Stimulated activated naive CD4-positive, alpha-beta T cell (primary cell): Measurements from ENCODE around the gene C20orf202.
A peak's percentile ranks its signal among the peaks of the same experiment; 100 is the strongest.

ENCODE experiments used
- DNase-seq, 6 experiments: peaks; one replicate each; lab custom pipeline; 2025; lab: John Stamatoyannopoulos, UW

C20orf202 gene

DNA sequence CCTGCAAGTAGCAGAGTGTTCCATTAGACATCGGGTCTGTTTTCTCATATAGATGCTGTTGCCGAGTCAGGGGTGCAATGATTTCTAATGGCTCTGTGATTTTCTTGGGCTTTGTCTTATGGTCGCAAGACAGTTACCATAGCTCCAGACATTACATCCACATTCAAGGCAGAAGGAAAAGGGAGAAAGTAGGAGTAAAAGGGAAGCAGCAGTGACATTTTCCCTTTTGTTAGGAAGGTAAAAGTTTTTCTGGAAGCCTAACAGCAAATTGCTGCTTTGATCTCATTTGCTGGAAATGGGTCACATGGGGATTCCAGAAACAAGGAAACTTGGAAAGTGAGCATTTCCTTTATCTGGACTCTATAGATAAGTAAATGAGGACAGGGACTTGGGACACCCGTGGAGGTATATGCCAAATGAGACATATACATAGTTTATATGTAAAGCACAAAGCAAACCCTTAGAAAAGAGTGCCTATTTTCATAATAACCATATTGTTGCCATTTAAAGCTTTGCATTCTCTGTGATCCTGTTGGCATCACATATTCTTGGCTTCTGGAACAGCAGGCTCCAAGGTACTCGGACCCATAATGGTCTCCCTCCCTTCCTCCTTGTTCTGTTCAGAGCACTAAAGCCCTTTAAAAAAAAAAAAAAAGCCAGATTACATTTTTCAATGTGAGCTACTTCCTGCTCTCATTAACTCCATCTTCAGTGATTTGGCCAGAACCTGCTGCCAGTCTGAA is at the start of gene C20orf202:
Gene C20orf202 (plus strand): TSS at position 693 of the 743 bp plus-strand sequence. CDS start 132 bp downstream, outside the sequence.
- DNase-seq, result no peak

GRCh38 chr20:1154226-1154625 is 49.0 kb upstream of the C20orf202 start:
- DNase-seq, result no peak

DNA sequence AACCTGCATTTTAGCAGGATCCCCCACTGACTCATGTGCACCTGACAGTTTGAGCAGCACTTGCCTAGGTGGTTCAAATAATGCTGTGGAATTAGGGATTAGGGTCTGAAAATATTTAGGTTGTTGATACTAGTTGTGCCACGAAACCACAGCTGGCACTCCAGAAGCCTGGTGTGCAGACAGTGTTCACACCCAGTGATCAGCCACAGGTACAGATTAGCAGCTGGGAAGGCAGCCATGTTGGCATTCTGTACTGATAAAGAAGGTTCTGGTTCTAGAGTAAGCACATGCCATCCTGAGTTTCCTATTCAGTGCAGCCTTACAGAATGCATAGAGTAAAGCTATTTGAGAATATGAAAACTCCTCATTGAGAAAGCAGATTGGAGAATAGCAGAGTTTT is 48.6 kb upstream of the C20orf202 start:
- DNase-seq, result no peak

- DNase-seq, result no peak
These were observed 47.9 kb upstream of the C20orf202 start for GRCh38 chr20:1155342-1155741.

DNA sequence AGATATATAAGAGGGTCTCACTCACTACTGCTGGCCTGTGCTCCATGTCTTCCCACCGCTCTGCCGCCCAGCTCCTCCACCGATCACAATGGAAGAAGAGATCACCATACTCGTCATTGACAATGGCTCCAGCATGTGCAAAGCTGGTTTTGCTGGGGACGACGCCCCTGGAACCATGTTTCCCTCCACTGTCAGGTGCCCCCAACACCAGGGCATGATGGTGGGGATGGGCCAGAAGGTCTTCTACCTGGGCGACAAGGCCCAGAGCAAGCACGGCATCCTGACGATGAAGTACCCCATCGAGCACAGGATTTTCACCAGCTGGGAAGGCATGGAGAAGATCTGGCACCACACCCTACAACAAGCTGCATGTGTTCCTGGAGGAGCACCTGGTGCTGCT is 42.8 kb upstream of the C20orf202 start:
- DNase-seq, result no peak

GRCh38 chr20:1160991-1161390 is 42.3 kb upstream of the C20orf202 start:
- DNase-seq, result no peak

DNA sequence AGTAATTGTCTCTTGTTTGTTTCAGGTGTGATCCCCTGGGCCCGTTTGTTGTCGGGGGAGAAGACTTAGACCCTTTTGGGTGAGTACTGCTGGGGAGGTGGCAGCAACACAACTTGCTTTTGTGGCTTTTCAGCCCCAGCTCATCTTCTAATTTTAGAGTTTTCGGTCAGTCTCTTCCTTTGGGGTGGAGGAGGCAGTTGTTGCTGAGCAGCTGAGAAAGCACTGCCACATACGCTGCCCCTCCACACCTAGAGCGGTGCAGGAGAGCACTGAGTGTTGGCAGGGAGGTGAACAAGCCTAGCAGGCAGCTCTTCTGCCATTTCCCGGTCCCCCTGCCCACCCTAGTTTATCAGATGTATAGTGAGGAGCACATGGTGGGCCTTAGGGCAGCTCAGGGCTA is 40.1 kb upstream of the C20orf202 start:
- DNase-seq, result no peak

DNA sequence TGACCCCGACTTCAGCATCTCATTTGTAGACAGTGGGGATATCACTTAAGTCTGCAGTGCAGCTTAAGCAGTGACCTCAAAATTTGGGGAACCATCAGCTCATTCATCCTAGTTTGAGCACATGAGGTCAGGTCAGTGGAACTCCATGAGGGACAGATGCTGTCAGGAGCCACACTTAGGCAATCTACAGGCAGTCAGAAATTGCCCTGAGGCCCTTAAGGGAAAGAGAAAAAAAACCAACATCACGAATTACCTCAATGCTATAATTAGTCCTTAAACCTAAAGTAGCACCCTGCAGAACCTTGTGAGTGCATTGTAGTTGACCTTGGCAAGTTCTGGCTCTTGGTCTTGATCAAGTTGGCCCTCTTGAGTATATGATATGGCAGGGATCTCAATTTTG is 39.6 kb upstream of the C20orf202 start:
- no peak for DNase-seq

DNA sequence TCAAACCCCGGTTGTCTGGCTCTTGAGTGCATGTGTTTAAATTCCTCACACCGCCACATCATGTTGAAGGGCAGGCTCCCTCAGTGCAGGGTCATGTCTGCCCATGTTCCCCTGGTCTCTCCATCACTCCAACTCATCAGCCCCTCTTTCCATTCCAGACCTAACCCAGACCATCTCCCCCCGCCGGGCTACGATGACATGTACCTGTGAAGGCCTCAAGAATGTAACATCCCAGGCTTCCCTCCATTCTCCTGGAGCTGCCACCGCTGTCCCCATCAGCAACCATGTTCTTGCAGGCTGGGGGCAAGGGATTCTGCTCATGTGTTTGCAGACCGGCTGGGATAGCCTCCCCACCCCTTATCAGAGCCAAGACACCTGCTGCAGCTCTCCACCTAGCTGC is 38.4 kb upstream of the C20orf202 start:
- no peak for DNase-seq

DNA sequence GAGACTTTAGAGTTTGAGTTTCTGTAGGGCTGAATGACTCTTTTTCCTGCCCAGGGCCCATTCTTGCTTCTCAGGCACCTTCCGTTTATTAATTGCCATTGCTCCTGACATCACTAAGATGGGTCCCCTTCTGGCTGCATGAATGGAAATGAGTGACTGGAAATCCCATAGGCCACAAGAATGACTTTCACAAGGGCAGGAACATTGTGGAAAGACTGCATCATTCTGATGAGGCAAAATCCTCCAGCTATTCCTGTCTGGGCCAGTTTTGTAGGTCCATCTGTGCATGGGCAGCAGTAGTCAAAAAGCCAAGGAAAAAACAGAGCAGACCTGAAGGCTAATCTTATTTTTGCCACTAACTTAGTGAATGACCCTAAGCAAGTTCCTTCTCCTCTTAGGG is 37.7 kb upstream of the C20orf202 start:
- no peak for DNase-seq

GRCh38 chr20:1165941-1166340 is 37.3 kb upstream of the C20orf202 start:
- DNase-seq, result no peak

GRCh38 chr20:1166948-1167720 is 36.1 kb upstream of the C20orf202 start:
- DNase-seq, result no peak

DNA sequence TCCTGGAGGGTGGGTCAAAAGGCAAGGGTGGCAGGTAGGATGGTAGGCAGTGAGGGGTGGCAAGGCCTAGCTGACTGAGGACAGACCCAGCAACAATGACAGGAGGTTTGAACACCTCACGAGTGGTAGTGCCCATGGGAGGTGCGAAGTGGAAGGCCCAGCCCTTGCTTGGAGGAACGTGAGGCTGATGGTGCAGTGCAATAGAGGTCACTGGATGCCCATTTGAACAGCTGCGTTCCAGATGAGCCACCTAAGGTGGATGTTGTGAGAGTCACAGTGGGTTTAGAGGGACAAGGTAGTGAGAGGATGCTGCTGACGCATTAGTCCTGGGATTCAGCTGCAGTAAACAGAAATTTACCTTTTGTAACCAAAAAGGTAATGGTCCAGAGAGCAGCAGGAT is 34.0 kb upstream of the C20orf202 start:
- no peak for DNase-seq

DNA sequence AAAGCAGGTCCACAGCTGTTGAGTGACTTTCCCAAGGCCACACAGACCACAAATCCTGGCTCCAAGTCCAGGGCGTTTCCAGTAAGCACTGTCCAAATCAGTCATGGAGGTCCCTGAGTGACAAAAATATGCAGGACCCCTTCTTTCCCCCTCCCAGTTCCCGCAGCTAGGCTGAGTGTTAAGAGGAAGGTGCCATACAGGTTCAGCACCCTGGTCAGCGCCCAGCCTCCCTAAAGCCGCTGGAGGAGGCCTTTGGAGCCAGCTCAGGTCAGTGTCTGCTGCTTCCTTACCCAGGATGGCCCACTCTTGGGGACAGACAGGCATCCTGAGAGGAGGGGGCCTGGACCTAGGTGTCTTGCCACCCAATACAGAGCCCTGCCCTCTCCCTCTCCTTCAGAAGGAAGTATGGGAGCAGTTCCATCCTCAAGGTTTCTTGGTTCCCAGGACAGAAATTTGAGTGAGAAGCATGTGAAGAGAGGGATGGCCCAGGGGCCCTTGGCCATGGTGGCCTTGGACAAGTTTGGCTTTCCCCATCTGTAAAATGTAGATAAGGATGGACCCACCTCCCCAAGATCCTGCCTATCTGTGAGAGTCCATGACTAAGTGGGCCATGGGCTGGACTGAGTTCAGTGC is 31.7 kb upstream of the C20orf202 start:
- peak in 1 of 6 experiments; percentile 15 for DNase-seq

DNA sequence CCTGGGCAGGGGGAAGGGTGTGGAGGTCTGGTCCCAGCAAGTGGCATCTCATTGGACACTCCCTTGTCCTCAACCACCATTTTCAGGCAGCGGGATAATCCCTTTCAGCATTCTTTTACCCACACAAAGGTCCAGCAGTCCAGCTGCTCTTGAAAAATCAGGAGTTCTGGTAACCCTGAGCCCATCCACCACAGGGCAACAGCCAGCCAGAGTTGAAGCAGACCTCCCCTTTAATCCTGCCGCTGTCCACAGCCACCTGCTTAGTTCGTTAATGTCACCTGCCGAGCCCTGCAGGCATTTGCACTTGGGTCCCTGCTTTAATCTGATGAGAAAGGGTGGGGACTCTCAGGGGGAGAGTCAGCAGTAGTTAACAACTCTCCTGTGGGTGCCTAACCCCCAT is 29.6 kb upstream of the C20orf202 start:
- DNase-seq, result no peak

- no peak for DNase-seq
These were observed 28.5 kb upstream of the C20orf202 start for GRCh38 chr20:1174787-1175186.

GRCh38 chr20:1177680-1178079 is 25.6 kb upstream of the C20orf202 start:
- no peak for DNase-seq

- DNase-seq, result no peak
These were observed 25.2 kb upstream of the C20orf202 start for GRCh38 chr20:1178103-1178502.

DNA sequence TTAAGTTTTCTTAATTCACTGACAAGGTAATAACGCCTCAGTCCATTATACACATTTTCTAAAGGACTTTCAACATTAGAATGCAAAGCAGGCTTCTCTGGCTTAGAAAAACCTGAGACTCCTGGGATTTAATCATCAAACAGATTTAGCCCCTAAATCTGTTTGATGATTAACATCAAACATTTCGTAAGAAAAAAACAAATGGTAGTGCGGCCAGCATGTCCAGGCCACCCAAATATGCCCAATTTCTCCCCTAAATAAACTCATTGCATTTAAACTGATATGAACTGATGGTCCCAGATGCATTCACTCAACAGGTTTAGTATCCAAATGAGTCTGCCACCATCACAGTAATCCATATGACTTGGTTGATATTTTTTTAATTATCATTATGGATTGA is 24.6 kb upstream of the C20orf202 start:
- no peak for DNase-seq

GRCh38 chr20:1180949-1181348 is 22.3 kb upstream of the C20orf202 start:
- DNase-seq, result no peak

GRCh38 chr20:1182106-1182505 is 21.1 kb upstream of the C20orf202 start:
- no peak for DNase-seq

GRCh38 chr20:1183153-1183552 is 20.1 kb upstream of the C20orf202 start:
- DNase-seq, result no peak

GRCh38 chr20:1184260-1184637 is 19.0 kb upstream of the C20orf202 start:
- no peak for DNase-seq
